Measurements from ENCODE around the gene SYT7. TPM values are rescaled to one million over a fixed set of nuclear protein-coding genes. Genes with fewer than 3 reads are reported as not detected.
A peak's percentile ranks its signal among the peaks of the same experiment; 100 is the strongest.

The SYT7 gene
- 10.3 and 11.7 TPM in 2 replicates for total RNA-seq
- long read RNA-seq, partial matches to known transcripts, result 0 of 1 reads
- long read RNA-seq, other reads (novel, unspliced or antisense), result 1 of 1 reads

GRCh38 chr11:61581030-61581928, at the start of gene SYT7:
Gene SYT7 (minus strand): TSS chr11:61581076. CDS start chr11:61580820, 256 bp downstream.
- Mint-ChIP-seq H3K9me3 (ENCODE audit: low read depth) (no peaks in the 10 kb centered on the region), H3K4me1 (ENCODE audit: low read depth) (peaks cover 8% of the 10 kb centered on the region), H3K27me3 (peaks cover 61% of the 10 kb centered on the region), H3K36me3 (ENCODE audit: insufficient read depth) (no peaks in the 10 kb centered on the region), H3K4me3 (ENCODE audit: low read depth) (peak within 1 kb of the TSS; percentile 74), H3K27ac (no peak within 1 kb of the TSS)
- TF ChIP-seq CTCF (IDR thresholded peaks at IDR 0.05; ENCODE audit: unreplicated experiment), result peak; percentile 25
- peak; percentile 99 for DNase-seq (ENCODE audit: low spot score, unreplicated experiment)

DNA sequence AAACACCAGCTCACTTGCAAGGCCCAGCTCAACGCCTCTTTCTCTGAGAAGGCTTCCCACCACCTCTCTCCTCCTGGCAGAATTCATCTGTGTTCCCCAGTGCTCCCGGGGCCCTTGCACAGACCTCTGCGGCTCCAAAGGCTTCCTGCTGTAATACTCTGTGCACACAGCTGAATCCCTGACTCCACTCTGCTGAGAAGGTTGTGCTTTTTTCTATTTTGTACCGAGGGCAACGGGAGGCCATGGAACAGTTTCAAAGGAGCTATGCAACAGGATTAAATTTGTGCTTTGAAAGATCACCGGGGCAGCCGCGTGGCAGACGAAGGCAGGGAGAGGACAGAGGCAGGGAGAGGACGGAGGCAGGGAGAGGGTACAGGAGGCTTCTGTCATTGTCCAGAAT, 49.2 kb upstream of the SYT7 start:
- DNase-seq (ENCODE audit: low spot score, unreplicated experiment), result no peak
- no peak overlapping the region for H3K4me3 Mint-ChIP-seq (ENCODE audit: low read depth)
- TF ChIP-seq CTCF (IDR thresholded peaks at IDR 0.05; ENCODE audit: unreplicated experiment), result no peak

GRCh38 chr11:61629082-61629833, 48.4 kb upstream of the SYT7 start:
- Mint-ChIP-seq H3K36me3 (ENCODE audit: insufficient read depth) (no peaks in the 10 kb centered on the region), H3K4me1 (ENCODE audit: low read depth) (peaks cover 25% of the 10 kb centered on the region), H3K4me3 (ENCODE audit: low read depth) (no peak overlapping the region)

More for the DNA sequence above, 49.2 kb upstream of the SYT7 start:
- peaks cover 4% of the 10 kb centered on the region for H3K27me3 Mint-ChIP-seq
- peaks cover 25% of the 10 kb centered on the region for H3K4me1 Mint-ChIP-seq (ENCODE audit: low read depth)
- no peaks in the 10 kb centered on the region for H3K9me3 Mint-ChIP-seq (ENCODE audit: low read depth)
- H3K27ac Mint-ChIP-seq, result peak overlapping the region; percentile 56
- H3K36me3 Mint-ChIP-seq (ENCODE audit: insufficient read depth), result no peaks in the 10 kb centered on the region

GRCh38 chr11:61628662-61628970, 47.7 kb upstream of the SYT7 start:
- H3K27ac Mint-ChIP-seq, result peak overlapping the region; percentile 71
- no peak overlapping the region for H3K4me3 Mint-ChIP-seq (ENCODE audit: low read depth)
- H3K27me3 Mint-ChIP-seq, result peaks cover 4% of the 10 kb centered on the region
- no peak for DNase-seq (ENCODE audit: low spot score, unreplicated experiment)
- no peaks in the 10 kb centered on the region for H3K9me3 Mint-ChIP-seq (ENCODE audit: low read depth)
- H3K4me1 Mint-ChIP-seq (ENCODE audit: low read depth), result peaks cover 25% of the 10 kb centered on the region
- TF ChIP-seq CTCF (IDR thresholded peaks at IDR 0.05; ENCODE audit: unreplicated experiment), result no peak
- H3K36me3 Mint-ChIP-seq (ENCODE audit: insufficient read depth), result no peaks in the 10 kb centered on the region

More at GRCh38 chr11:61629082-61629833, 48.4 kb upstream of the SYT7 start:
- H3K27ac Mint-ChIP-seq, result no peak overlapping the region
- H3K9me3 Mint-ChIP-seq (ENCODE audit: low read depth), result no peaks in the 10 kb centered on the region
- no peak for TF ChIP-seq CTCF (IDR thresholded peaks at IDR 0.05; ENCODE audit: unreplicated experiment)
- H3K27me3 Mint-ChIP-seq, result peaks cover 4% of the 10 kb centered on the region
- DNase-seq (ENCODE audit: low spot score, unreplicated experiment), result no peak
